Colon (tissue), 2 donors: ENCODE data around the gene CDHR3.

ENCODE experiments used
- FAIRE-seq: peaks from 2 replicates; lab custom pipeline; 2012; peaks lifted over from hg19 to GRCh38; lab: Jason Lieb, UNC
- donor health status: control.
- donor health status: control.

The CDHR3 gene

GRCh38 chr7:106065575-106066500, 102.8 kb downstream of the CDHR3 start:
- FAIRE-seq: no peak

GRCh38 chr7:106067678-106068077, 104.6 kb downstream of the CDHR3 start:
- no peak for FAIRE-seq

GRCh38 chr7:106068538-106068961, 105.5 kb downstream of the CDHR3 start:
- FAIRE-seq: no peak

GRCh38 chr7:106068986-106069385, 105.9 kb downstream of the CDHR3 start:
- FAIRE-seq: no peak

GRCh38 chr7:106069471-106070200, 106.6 kb downstream of the CDHR3 start:
- FAIRE-seq: no peak

DNA sequence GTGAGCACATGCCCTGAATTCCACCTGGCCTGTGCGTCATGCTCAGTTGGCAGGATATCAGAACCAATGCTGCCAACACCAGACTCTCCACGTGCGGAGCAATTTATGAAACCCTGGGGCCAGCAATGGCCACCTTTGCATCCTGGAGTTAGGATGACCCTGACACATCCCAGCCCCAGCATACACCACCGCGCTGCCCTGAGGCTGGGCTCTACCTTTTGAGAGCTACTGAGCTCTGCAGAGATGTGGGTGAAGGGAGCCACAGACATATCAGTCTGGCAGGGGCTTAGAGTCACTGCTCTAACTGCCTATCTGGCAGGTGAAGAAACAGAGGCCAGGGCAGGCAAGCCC, 107.1 kb downstream of the CDHR3 start:
- no peak for FAIRE-seq

- FAIRE-seq: no peak
These were observed 107.6 kb downstream of the CDHR3 start for GRCh38 chr7:106070567-106071254.

DNA sequence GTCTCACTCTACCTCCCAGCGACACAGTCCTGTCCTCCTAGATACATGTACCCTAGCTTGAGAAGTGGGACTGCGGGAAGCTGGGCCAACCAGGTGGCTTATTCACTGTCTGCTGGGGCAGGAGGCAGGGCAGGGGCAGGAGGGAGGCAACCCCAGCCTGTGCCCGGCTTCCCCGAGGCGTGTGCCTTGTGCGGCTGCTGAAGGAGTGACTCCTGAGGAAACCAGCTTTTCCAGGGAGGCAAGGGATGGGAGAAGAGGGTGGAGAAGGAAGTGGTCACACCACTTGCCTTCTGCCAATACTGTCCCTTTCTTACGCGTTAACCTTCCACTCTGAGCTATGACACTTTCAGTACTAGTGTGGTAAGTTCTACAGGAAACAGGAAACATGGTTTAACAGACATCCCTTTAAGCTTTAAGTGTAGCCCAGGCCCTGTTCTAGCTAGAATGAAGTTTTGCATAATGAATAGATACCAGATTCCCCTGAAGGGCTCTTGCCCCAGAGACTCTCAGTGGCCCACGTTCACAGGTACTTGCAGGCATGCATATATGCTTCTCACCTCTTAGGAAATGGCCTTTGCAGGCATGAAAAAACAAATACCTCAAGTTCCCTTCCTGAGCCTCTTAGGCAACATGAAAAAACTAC, 108.4 kb downstream of the CDHR3 start:
- no peak for FAIRE-seq

DNA sequence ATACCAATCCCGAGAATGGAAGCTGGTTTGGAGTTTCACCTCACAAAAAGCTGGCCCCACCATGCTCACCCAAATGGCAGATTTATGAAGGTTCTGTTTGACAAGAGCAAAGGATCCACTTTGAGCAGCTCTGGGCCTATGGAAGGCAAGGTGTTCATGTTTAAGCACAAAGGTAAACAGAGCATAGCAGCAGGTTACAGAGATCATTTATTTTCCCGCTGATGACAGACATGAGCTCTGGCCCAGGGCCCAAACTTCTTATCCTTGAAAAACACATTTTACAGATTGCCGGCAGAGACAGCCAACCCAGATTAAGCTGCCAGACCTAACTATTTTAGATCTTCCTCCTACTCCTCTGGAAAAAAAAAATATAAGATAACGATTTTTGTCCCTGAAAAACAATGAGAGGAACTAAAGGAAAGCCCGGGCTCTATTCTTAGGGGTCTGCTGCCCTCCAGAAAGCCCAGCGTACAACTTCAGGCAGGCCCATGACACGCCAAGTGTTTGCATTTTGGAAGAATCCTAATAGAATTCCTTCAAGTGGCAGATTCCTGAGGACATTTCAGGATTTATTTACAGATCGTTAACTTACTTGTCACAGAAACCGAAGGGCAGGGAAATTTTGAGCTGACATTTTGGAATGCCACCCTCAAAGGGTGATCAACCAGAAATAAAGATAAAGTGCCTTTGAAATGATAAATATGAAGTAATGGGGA, 109.1 kb downstream of the CDHR3 start:
- FAIRE-seq: no peak

DNA sequence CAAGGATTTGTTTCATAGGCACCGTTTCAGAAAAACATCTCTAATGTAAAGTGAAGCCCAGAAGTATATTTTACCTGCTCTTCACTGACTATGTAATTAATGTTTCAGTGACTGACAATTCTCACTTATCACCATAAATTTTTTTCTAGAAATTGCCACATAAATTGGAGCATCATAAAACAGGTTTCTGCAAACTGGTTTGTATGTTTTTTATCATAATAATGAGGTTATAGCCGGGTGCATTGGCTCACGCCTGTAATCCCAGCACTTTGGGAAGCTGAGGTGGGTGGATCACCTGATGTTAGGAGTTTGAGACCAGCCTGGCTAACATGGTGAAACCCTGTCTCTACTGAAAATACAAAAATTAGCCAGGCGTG, 109.6 kb downstream of the CDHR3 start:
- FAIRE-seq: no peak

GRCh38 chr7:106073701-106074100, 110.6 kb downstream of the CDHR3 start:
- no peak for FAIRE-seq

DNA sequence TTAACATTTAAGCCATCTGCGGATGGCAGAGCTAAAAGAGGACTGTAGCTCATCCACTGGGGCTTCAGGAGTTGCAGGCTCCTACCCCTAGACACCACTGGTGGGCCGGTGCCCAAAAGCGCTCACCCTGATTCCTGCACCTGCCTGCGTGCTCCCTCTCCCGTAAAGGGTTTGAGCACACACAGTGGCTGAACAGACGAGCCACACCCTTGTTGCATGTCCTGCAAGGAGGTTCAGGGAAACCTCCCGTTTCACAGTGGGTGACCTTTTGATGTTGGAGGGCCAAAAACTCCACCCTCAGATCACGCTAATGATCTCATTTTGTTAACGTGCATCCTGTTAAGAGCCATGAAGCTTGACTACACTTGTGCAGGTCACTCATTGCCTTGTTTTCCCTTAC, 111.2 kb downstream of the CDHR3 start:
- no peak for FAIRE-seq

- no peak for FAIRE-seq
These were observed 112.9 kb downstream of the CDHR3 start for GRCh38 chr7:106075937-106076336.

DNA sequence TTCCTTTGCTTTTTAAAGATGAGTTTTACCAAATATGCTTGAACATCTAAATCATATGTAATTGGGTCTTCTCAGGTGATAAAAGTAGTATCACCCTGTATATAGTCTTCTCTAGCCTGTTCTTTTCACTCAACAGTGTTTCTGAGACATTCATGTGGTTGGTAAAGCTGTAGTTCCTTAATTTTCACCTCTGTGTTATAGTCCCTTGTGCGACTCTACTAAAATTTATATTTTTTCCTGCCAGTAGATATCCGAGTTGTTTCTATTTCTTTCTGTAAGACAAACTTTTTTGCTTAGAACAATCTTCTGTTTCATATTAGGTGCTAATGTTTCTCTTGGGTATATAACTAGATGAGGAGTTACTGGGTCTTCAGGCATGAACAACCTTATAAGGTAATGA, 113.5 kb downstream of the CDHR3 start:
- FAIRE-seq: no peak

GRCh38 chr7:106080300-106080987, 117.4 kb downstream of the CDHR3 start:
- no peak for FAIRE-seq

DNA sequence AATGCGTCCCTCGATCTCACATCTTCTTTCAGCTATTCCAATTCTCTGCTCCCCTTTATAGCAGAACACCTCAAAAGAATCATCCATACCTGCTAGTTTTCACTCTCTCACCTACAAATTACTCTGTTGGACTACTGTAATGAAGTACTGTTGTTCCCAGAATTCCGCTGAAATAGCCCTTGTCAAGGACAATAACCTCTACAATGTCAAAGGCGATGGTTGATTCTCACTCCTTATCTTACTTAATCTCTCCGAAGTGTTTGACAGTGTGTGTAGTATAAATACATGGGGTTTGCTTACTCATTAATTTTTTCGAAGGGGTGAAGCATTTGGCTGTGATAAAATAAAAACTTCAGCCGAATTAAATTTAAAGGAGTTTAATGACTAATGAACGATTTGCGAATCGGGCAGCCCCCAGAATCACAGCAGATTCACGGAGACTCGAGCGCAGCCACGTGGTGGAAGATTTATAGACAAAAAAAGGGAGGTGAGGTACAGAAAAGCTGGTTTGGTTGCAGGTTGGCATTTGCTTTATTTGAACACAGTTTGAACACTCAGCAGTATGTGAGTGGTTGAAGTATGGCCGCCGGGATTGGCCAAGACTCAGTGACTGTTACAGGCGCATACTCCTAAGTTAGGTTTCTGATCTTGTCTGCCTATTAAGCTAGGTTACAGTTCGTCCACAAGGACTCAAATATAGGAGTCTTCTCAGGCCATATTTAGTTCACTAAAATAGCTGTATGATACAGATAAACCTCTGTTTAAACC, 119.2 kb downstream of the CDHR3 start:
- FAIRE-seq: no peak
